Measurements from ENCODE around the gene DNAJA3. TPM values are rescaled to one million over a fixed set of nuclear protein-coding genes. Genes with fewer than 3 reads are reported as not detected.
A peak's percentile ranks its signal among the peaks of the same experiment; 100 is the strongest.

DNAJA3 gene
- total RNA-seq, 1 donor, result 50.1 TPM

GRCh38 chr16:4388271-4389021 is 37.2 kb upstream of the DNAJA3 start:
- H3K4me3 ChIP-seq (ENCODE audit: low read depth, low read length), result no peak overlapping the region
- no peak for TF ChIP-seq CTCF (IDR thresholded peaks at IDR 0.05; ENCODE audit: insufficient read depth, low read depth, low read length)
- DNase-seq (ENCODE audit: low read depth), result no peak

- TF ChIP-seq CTCF (IDR thresholded peaks at IDR 0.05; ENCODE audit: insufficient read depth, low read depth, low read length), result no peak
- H3K4me3 ChIP-seq (ENCODE audit: low read depth, low read length), result no peak overlapping the region
- no peak for DNase-seq (ENCODE audit: low read depth)
Measured at GRCh38 chr16:4389051-4389955, 36.4 kb upstream of the DNAJA3 start.

GRCh38 chr16:4390266-4391260 is 35.1 kb upstream of the DNAJA3 start:
- TF ChIP-seq CTCF (IDR thresholded peaks at IDR 0.05; ENCODE audit: insufficient read depth, low read depth, low read length), result peak; percentile 14
- DNase-seq (ENCODE audit: low read depth), result no peak
- no peak overlapping the region for H3K4me3 ChIP-seq (ENCODE audit: low read depth, low read length)

GRCh38 chr16:4391631-4392381 is 33.9 kb upstream of the DNAJA3 start:
- no peak for DNase-seq (ENCODE audit: low read depth)
- TF ChIP-seq CTCF (IDR thresholded peaks at IDR 0.05; ENCODE audit: insufficient read depth, low read depth, low read length), result no peak
- H3K4me3 ChIP-seq (ENCODE audit: low read depth, low read length), result no peak overlapping the region

GRCh38 chr16:4392382-4393239 is 33.1 kb upstream of the DNAJA3 start:
- TF ChIP-seq CTCF (IDR thresholded peaks at IDR 0.05; ENCODE audit: insufficient read depth, low read depth, low read length), result no peak
- DNase-seq (ENCODE audit: low read depth), result peak; percentile 87

More at GRCh38 chr16:4392382-4393239, 33.1 kb upstream of the DNAJA3 start:
- H3K4me3 ChIP-seq (ENCODE audit: low read depth, low read length), result no peak overlapping the region
